IPS-NIHi7 (cell line): Measurements from ENCODE around the gene ZNF148.

Experiments used
- DNase-seq: peaks from one replicate; pipeline ENCODE4 v3.0.0; 2012; ENCODE audit warnings: mixed read lengths; ENCODE audit errors: extremely low spot score

Gene ZNF148

DNA sequence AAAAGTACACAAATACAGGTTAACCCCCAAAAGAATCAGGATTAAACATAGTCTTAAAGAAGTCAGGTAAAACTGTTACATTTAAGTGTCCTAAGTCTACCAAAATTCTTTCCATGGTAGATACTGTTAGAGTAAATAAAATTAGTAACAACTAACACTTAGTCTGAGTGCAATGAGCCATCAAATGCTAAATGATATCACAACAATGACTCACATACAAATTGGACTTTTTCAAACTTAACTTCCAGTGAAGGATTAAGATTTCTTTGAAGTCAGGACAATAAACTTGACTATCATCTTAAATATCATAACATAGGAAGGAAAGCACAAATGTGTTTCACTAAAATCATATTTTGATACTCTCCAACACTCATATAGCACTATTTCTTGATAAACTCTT, 43.9 kb downstream of the ZNF148 start:
- no peak for DNase-seq

DNA sequence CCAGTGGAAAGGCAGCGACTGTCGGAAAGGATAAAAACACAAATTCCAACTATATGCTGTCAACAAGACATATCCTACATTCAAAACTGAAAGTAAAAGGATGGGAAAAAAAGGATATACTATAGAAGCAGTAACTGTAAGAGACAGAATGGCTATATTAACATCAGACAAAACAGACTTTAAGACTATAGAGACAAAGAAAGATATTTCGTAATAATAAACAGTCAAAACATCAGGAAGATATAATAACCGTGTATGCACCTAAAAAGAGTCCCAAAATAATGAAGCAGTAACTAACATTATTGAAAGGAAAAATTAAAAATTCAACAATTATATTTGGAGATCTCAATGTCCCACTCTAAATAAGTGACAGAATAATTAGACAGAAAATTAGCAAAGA, 48.2 kb downstream of the ZNF148 start:
- DNase-seq, result no peak

GRCh38 chr3:125325746-125326145, 49.4 kb downstream of the ZNF148 start:
- no peak for DNase-seq

DNA sequence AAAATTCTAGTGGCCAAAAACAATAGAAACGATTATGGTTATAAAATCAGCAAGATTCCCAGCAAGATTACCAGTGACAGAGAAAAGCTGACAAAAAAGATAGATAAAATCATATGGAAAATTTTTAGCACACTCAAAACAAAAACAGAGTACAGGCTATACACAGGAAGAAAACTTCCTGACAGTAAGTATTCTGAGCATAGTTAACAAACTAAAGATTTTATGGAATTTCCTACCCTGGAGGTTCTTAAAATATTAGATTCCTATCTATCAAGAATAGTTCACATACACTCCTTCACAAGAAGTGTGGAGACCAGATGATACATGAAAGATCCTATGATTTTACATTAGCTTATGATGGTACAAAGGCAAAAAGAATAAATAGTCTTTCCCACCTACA, 50.8 kb downstream of the ZNF148 start:
- no peak for DNase-seq

- DNase-seq, result no peak
Observed at GRCh38 chr3:125322917-125323316, 52.2 kb downstream of the ZNF148 start.

DNA sequence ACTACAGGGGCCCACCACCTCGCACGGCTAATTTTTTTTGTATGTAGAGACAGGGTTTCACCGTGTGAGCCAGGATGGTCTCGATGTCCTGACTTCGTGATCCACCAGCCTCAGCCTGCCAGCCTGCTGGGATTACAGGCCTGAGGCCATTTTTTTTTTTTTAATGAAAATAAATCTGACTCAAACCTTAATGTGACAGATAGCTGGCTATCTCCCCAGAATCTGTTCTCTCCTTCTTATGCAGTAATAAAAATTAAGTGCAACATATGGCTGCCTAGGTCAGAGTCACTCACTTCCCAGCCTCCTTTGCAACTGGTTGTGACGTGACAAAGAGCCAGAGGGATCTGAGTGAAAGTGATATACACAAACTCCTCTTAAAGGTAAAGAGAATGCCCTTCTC, 53.0 kb downstream of the ZNF148 start:
- DNase-seq, result no peak

- no peak for DNase-seq
Observed at GRCh38 chr3:125319765-125320164, 55.4 kb downstream of the ZNF148 start.

- DNase-seq, result no peak
Observed at GRCh38 chr3:125318871-125319270, 56.3 kb downstream of the ZNF148 start.

- no peak for DNase-seq
Observed at GRCh38 chr3:125318167-125318865, 56.8 kb downstream of the ZNF148 start.

DNA sequence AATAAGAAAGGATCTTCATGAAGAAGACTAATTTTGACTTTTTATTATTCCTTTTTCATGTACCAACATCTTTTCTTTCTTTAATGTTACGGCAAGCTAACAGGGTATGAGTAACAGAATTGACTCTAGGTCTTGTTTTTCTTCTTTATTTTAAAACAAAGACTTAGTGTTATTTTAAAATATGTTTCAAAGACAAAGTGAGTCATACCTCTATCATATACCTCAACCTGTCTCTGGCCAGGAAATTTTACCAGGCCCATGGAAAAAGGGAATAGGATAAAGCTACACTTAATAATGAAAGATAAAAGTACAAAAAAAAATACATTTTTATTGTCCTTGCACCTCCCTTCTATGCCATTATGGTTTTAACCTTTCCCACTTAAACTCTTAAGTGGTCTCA, 57.4 kb downstream of the ZNF148 start:
- DNase-seq, result no peak

DNA sequence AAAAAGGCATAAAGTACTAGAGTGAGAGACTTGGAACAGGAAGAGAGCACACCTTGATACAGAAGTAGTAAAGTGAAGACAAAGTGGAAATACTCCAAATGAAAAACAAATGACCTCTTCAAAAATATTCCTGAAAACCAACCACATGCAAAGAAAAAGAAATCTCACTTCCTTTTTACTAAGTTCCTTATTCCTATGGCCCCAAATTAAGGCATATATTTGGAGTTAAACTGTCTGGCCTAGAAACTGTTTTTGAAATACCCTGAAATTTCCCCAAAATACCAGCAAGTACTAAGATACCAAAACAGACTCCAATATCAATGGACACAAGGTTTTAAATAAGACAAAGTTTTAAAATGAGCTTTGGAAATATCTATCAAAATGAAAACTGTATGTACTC, 58.2 kb downstream of the ZNF148 start:
- DNase-seq, result no peak

- no peak for DNase-seq
Observed at GRCh38 chr3:125316246-125316645, 58.9 kb downstream of the ZNF148 start.

GRCh38 chr3:125313060-125313635, 62.0 kb downstream of the ZNF148 start:
- DNase-seq, result no peak

DNA sequence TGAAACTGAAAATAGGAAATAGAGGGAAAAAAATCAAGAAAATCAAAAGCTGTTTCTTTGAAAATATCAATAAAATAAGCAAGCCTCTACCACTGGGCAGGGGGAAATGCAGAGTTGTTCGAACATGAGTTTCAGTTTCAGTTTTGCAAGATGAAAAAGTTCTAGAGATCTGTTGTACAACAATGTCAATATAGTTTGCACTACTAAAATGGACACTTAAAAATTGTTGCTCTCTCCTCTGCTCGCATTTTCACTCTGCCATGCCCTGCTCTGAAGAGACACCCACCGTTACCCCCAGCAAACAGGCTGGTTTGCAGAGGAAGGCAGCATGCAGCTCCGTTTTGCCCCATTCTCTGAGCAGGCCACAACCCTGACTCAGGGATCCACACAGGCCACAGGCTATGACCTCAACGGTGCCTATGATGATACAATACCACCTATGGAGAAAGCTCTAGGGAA, 64.5 kb downstream of the ZNF148 start:
- no peak for DNase-seq

- no peak for DNase-seq
Observed at GRCh38 chr3:125309476-125309875, 65.6 kb downstream of the ZNF148 start.

- DNase-seq, result no peak
Observed at GRCh38 chr3:125306620-125307019, 68.5 kb downstream of the ZNF148 start.

DNA sequence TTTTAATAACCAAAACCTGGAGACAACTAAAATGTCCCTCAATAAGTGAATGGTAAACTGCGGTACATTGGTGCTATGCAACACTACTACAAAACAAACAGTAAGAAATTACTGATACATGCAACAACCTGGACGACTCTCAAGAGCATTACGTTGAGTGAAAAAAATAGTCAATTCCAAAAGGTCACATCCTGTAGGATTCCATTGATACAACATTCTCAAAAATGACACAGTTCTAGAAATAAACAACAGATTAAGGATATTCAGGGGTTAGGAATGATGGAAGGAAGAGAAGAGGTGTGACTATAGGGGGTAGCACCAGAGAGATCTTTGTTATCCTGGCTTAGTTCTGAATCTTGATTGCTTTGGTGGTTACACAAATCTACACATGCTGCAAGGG, 72.2 kb downstream of the ZNF148 start:
- no peak for DNase-seq

DNA sequence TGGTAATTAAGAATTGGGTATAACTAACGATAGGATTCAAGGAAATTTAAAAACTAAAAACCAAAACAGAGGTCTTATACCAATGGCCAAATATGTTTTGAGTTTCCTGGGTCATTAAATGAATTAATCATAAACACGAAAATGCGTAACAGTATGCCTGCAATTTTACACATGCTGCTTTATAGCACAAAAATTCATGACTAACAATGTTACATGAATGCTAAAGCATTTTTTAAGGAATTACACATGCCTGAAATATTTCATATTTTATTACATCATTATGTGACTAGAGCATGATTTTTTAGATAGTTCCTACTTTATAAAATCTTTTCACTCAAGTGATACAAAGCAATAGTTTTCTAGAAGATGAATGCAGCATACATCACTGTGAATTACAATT, 74.7 kb downstream of the ZNF148 start:
- no peak for DNase-seq

GRCh38 chr3:125294411-125294810, 80.7 kb downstream of the ZNF148 start:
- DNase-seq, result no peak

GRCh38 chr3:125292015-125292414, 83.1 kb downstream of the ZNF148 start:
- no peak for DNase-seq

- DNase-seq, result no peak
Observed at GRCh38 chr3:125289429-125289981, 85.6 kb downstream of the ZNF148 start.

GRCh38 chr3:125287248-125287647, 87.9 kb downstream of the ZNF148 start:
- no peak for DNase-seq

- no peak for DNase-seq
Observed at GRCh38 chr3:125281381-125281780, 93.7 kb downstream of the ZNF148 start.
